ENCODE data around the gene RNF144A.

RNF144A gene

GRCh38 chr2:6926071-6926732 is 9.0 kb downstream of the RNF144A start:
- Histone ChIP-seq H3K4me1 (ENCODE audit: insufficient read depth, poor library complexity, severe bottlenecking) (no peaks in the 10 kb centered on the region), H3K36me3 (ENCODE audit: low read depth) (no peaks in the 10 kb centered on the region), H3K27ac (ENCODE audit: poor library complexity, severe bottlenecking) (no peak overlapping the region), H3K27me3 (ENCODE audit: insufficient read depth, poor library complexity, severe bottlenecking) (no peaks in the 10 kb centered on the region), H3K4me3 (ENCODE audit: severe bottlenecking) (no peak overlapping the region), H3K9me3 (ENCODE audit: severe bottlenecking) (no peaks in the 10 kb centered on the region)
- no peak for DNase-seq (ENCODE audit: low spot score)
- no peak for TF ChIP-seq CTCF (IDR thresholded peaks at IDR 0.05; ENCODE audit: poor library complexity, severe bottlenecking)
- no peak for ATAC-seq (ENCODE audit: low read depth)

- no peak for TF ChIP-seq CTCF (IDR thresholded peaks at IDR 0.05; ENCODE audit: poor library complexity, severe bottlenecking)
- Histone ChIP-seq H3K36me3 (ENCODE audit: low read depth) (no peaks in the 10 kb centered on the region), H3K27me3 (ENCODE audit: insufficient read depth, poor library complexity, severe bottlenecking) (no peaks in the 10 kb centered on the region), H3K9me3 (ENCODE audit: severe bottlenecking) (no peaks in the 10 kb centered on the region), H3K4me1 (ENCODE audit: insufficient read depth, poor library complexity, severe bottlenecking) (no peaks in the 10 kb centered on the region), H3K4me3 (ENCODE audit: severe bottlenecking) (no peak overlapping the region), H3K27ac (ENCODE audit: poor library complexity, severe bottlenecking) (no peak overlapping the region)
- no peak for DNase-seq (ENCODE audit: low spot score)
- no peak for ATAC-seq (ENCODE audit: low read depth)
Observed at GRCh38 chr2:6927186-6927585, 10.0 kb downstream of the RNF144A start.

GRCh38 chr2:6927753-6928152 is 10.5 kb downstream of the RNF144A start:
- ATAC-seq (ENCODE audit: low read depth) (no peak), DNase-seq (ENCODE audit: low spot score) (no peak)
- no peak overlapping the region for H3K27ac ChIP-seq (ENCODE audit: poor library complexity, severe bottlenecking)
- no peaks in the 10 kb centered on the region for H3K36me3 ChIP-seq (ENCODE audit: low read depth)
- H3K27me3 ChIP-seq (ENCODE audit: insufficient read depth, poor library complexity, severe bottlenecking) = no peaks in the 10 kb centered on the region
- H3K4me3 ChIP-seq (ENCODE audit: severe bottlenecking) = no peak overlapping the region
- TF ChIP-seq CTCF (IDR thresholded peaks at IDR 0.05; ENCODE audit: poor library complexity, severe bottlenecking) = no peak
- H3K4me1 ChIP-seq (ENCODE audit: insufficient read depth, poor library complexity, severe bottlenecking) = no peaks in the 10 kb centered on the region
- H3K9me3 ChIP-seq (ENCODE audit: severe bottlenecking) = no peaks in the 10 kb centered on the region

GRCh38 chr2:6928452-6928851 is 11.2 kb downstream of the RNF144A start:
- Histone ChIP-seq H3K9me3 (ENCODE audit: severe bottlenecking) (no peaks in the 10 kb centered on the region), H3K27ac (ENCODE audit: poor library complexity, severe bottlenecking) (no peak overlapping the region), H3K4me3 (ENCODE audit: severe bottlenecking) (no peak overlapping the region), H3K4me1 (ENCODE audit: insufficient read depth, poor library complexity, severe bottlenecking) (no peaks in the 10 kb centered on the region), H3K27me3 (ENCODE audit: insufficient read depth, poor library complexity, severe bottlenecking) (no peaks in the 10 kb centered on the region), H3K36me3 (ENCODE audit: low read depth) (no peaks in the 10 kb centered on the region)
- no peak for DNase-seq (ENCODE audit: low spot score)
- TF ChIP-seq CTCF (IDR thresholded peaks at IDR 0.05; ENCODE audit: poor library complexity, severe bottlenecking) = no peak
- no peak for ATAC-seq (ENCODE audit: low read depth)

GRCh38 chr2:6929196-6929819 is 12.1 kb downstream of the RNF144A start:
- H3K9me3 ChIP-seq (ENCODE audit: severe bottlenecking) = no peaks in the 10 kb centered on the region
- no peak overlapping the region for H3K4me3 ChIP-seq (ENCODE audit: severe bottlenecking)
- H3K27ac ChIP-seq (ENCODE audit: poor library complexity, severe bottlenecking) = no peak overlapping the region
- TF ChIP-seq CTCF (IDR thresholded peaks at IDR 0.05; ENCODE audit: poor library complexity, severe bottlenecking) = no peak
- H3K27me3 ChIP-seq (ENCODE audit: insufficient read depth, poor library complexity, severe bottlenecking) = no peaks in the 10 kb centered on the region
- ATAC-seq (ENCODE audit: low read depth) = no peak
- no peaks in the 10 kb centered on the region for H3K36me3 ChIP-seq (ENCODE audit: low read depth)
- no peaks in the 10 kb centered on the region for H3K4me1 ChIP-seq (ENCODE audit: insufficient read depth, poor library complexity, severe bottlenecking)
- DNase-seq (ENCODE audit: low spot score) = no peak
